GM21526 (cell line): ENCODE results near the gene TAF10.

Experiments
- ATAC-seq: cut with Tn5 transposase; IDR thresholded peaks from one replicate; pipeline ENCODE4 v1.9.1; 2021; ENCODE audit warnings: moderate library complexity; ENCODE audit not compliant: unreplicated experiment, low FRiP score

TAF10 gene

GRCh38 chr11:6625832-6626420 lies 13.9 kb upstream of the TAF10 start:
- ATAC-seq = no peak

GRCh38 chr11:6625156-6625831 lies 13.3 kb upstream of the TAF10 start:
- no peak for ATAC-seq

DNA sequence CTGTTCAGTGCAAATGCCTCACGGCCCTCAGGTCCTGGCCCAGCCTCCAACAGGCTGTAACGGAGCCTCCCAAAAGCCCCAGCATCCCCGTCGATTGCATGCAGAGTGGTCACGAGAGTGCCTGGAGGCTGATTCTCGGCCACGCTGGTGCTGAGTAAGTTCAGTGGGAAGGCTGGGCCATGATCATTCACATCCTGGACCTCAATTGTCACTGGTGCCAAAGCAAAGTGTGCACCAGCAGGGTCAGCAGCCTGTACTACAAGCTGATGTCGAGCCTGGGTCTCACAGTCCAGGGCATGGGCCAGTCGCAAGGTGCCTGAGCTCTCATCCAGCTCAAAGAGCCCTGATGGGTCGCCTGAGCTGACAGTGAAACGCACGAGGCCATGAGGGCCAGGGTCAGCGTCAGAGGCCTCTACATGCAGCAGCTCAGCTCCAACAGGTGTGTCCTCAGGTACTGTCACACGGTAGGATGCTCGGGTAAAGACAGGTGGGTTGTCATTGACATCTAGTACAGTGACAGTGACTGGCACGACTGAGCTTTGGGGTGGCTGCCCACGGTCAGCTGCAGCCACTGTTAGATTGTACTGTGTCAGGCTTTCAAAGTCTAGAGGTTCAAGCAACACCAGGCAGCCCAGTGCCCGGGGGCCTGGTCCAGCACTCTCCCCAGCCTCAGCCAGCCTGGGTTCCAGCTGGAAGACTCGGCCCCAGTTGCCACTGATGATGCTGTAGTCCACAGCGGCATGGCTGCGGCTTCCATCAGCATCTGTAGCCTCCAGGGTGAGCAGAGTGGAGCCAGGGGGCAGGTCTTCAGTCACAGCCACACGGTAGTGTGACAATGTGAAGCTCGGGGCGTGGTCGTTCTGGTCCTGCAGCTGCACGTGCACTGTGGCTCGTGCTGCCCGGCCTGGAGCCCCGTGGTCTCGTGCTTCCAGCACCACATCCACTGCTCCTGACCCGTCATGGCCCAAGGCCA lies 11.7 kb upstream of the TAF10 start:
- no peak for ATAC-seq

GRCh38 chr11:6622261-6623171 lies 10.5 kb upstream of the TAF10 start:
- no peak for ATAC-seq

DNA sequence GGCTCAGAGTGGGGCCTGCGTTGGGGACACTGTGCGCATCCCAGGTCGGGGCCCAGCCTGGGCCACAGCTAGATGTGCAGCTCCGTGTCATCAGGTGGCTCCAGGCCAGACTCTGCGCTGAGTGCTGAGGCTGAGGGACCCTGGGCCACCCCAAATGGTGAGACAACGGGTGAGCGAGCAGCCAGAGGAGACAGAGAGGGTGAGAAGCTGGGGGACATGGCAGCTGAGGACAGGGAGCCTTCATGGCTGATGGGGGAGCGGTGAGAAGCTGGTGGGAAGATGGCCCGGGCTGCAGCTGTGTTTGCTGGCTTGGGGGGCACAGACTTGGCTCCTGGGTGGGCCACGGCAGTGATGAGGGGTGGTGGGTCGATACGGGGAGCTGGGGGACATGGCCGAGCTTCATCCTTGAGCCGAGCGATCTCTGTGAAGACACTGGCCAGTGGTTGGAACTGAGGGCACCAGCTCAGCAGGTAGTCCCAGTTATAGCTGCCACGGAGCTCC lies 9.7 kb upstream of the TAF10 start:
- no peak for ATAC-seq

GRCh38 chr11:6620636-6621035 lies 8.6 kb upstream of the TAF10 start:
- ATAC-seq = no peak

- ATAC-seq = peak; percentile 96
Measured at GRCh38 chr11:6619004-6619745, 7.2 kb upstream of the TAF10 start, which contains the start of gene TPP1. Gene TPP1, minus strand, starts transcription at chr11:6619422. Its CDS starts 22 bp downstream, at chr11:6619400.

- no peak for ATAC-seq
Measured at GRCh38 chr11:6618117-6619003, 6.3 kb upstream of the TAF10 start.

- ATAC-seq = no peak
Measured at GRCh38 chr11:6617315-6617781, 5.3 kb upstream of the TAF10 start.

GRCh38 chr11:6616596-6617250 lies 4.7 kb upstream of the TAF10 start:
- no peak for ATAC-seq

- no peak for ATAC-seq
Measured at GRCh38 chr11:6615882-6616585, 4.0 kb upstream of the TAF10 start.

- ATAC-seq = no peak
Measured at GRCh38 chr11:6615046-6615445, 3.0 kb upstream of the TAF10 start.

DNA sequence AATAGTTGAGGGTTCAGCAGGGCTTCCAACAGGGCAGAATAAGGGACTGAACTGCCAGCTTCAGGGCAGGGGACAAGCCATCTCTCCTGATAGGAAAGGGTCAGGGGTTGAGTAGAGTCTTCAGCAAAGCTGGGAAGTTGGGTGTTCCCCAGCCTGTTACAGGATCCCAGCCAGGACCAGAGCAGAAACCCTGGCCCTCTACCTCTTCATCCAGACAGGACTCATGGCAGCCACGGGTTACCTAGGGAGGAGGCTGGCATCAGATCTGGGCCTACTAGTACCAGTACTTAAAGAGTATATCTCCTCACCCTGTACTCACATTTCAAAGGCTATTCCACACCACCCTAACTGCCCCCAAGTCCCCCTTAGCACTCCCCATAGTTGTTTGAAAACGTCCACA lies 2.4 kb upstream of the TAF10 start:
- ATAC-seq = no peak

GRCh38 chr11:6613496-6613895 lies 1.5 kb upstream of the TAF10 start:
- no peak for ATAC-seq

DNA sequence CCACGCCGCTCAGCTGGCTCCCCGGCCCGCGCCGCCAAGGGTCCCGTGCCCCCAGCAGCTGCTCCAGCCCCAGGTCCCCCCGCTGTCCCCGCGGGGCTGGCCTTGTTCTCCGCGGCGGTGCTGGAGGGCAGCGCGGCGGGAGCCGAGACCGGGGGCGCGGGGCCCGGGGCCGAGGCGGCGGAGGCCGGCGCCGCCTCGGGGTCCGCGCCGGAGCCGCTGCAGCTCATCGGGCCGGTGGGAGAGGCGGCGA lies 128 bp downstream of the TAF10 start:
- ATAC-seq = peak; percentile 17

DNA sequence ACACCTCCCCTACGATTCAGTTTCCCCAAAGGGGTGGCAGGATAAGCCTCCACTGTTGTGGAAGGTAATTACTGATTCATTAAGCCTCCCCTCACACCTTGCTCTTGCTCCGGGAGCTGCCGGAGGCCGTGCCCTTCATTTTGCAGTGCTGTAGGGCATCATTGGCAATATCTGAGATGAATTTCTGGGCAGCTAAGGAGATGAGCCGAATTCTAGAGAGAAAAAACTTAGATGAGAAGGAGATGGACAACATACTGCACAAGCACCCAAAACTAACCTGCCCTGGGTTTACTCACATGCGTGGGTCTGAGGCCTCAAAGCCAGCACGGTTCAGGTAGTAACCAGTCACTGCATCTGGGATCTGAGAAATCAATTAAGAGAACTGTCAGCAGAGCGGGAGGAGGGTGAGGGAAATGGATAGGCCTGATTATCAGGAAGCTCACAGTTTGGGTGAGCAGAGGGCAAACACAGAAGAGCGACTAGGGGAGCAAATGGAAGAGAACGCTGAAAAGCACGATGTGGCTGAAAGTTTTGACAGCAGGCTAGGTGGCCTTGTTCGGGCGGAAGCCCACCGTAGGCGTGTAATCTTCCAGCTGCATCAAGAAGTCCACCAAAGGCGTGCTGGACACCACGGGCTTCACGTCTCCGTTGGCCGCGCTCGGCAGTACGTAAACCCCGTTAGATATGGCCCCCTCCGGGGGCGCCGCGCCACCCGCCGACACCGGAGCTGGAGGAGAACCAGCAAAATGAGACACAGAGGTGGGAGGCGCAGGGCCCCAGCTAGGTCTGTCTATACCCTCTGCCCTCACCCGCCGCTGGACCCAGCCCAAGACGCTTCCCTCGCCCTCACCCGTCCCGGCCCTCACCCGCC lies 689 bp downstream of the TAF10 start:
- ATAC-seq = no peak

GRCh38 chr11:6610591-6610990 lies 1.4 kb downstream of the TAF10 start:
- no peak for ATAC-seq
